Measurements from ENCODE around the gene CAPN15.
"Not testable (repeated sequence)": the region's sequence is repeated elsewhere in the genome, so short reads cannot be mapped to it uniquely, and the experiment has no call there.

Gene CAPN15

DNA sequence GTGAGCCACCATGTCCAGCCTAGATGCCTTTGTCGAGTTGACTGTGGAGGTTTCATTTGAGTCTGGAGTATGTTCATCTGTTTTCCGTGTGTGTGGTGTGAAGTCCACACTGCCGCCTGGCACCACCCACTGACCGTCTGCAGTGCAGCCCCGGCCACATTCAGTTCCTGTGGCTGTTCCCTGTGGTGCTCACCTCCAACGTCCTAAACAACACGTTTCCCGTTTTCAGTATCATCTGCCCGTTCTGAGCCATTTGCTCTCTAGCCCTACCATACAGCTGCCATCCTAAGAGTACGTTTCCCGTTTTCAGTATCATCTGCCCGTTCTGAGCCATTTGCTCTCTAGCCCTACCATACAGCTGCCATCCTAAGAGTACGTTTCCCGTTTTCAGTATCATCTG is 20.0 kb upstream of the CAPN15 start:
- not testable (repeated sequence) for DNase-seq (ENCODE audit: low read depth)

GRCh38 chr16:507996-508395 is 19.5 kb upstream of the CAPN15 start:
- DNase-seq (ENCODE audit: low read depth) = no peak

GRCh38 chr16:508884-509736 is 18.4 kb upstream of the CAPN15 start:
- no peak for DNase-seq (ENCODE audit: low read depth)

- DNase-seq (ENCODE audit: low read depth) = no peak
These were observed 17.3 kb upstream of the CAPN15 start for GRCh38 chr16:510066-510825.

DNA sequence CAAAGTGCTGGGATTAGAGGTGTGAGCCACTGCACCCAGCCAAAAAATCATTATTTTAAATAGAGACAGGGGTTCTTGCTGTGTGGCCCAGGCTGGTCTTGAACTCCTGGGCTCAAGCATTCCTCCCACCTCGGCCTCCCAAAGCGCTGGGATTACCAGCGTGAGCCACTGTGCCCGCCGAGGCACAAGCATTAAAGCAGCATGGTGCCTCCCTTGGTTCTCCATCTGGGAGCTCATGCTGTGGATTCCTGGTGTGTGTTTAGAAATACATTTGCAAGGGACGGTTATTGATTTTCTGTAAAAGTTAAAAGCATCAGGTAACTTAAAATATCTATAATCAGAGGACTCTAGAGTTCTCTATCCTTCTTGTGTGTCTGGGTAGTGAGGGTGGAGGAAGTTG is 14.7 kb upstream of the CAPN15 start:
- DNase-seq (ENCODE audit: low read depth) = no peak

DNA sequence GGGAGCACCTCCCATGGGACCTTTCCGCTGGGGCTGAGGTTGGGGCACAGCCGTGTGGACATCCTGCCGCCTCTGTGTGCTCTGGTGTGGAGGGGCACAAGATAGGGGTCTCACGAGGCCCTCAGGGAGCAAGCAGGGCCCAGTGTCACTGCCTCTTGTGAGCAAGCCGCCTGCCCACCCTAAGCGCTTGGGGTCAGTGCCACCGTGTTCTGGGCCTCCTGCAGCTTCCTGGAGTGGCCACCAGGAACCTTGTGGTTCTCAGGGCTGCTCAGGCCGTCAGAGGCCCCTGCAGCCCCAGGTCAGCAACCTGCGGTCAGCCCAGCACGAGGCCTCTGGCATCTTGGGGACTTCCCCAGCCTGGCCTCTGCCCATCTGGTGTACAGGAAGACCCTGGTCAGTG is 13.6 kb upstream of the CAPN15 start:
- DNase-seq (ENCODE audit: low read depth) = no peak

DNA sequence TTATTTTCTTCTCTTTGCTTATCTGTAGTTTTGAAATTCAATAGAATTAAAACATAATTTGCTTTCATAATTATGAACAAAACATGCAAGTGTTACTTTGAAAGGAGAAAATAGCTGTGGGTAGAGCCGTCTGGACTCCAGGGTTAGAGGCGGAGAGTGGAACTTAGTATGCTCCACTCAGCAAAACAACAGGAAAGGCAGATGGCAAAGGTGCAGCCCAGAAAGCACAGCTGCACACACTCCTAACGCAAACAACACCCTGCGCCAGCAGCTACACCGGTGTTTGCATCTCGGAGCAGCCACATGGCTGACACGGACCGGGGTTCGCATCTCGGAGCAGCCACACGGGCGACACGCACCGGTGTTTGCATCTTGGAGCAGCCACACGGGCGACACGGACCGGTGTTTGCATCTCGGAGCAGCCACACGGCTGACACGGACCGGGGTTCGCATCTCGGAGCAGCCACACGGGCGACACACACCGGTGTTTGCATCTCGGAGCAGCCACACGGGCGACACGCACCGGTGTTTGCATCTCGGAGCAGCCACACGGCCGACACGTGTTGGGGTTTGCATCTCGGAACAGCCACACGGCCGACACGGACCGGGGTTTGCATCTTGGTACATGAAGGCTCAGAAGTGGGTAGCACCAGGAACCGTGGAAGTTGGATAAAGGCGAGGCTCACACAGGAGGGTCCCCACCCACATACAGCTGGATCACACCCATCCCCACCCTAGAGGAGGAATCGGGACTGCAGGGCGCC is 12.2 kb upstream of the CAPN15 start:
- no peak for DNase-seq (ENCODE audit: low read depth)

GRCh38 chr16:515939-516226 is 11.6 kb upstream of the CAPN15 start:
- DNase-seq (ENCODE audit: low read depth) = no peak

- DNase-seq (ENCODE audit: low read depth) = no peak
These were observed 11.2 kb upstream of the CAPN15 start for GRCh38 chr16:516301-516700.

DNA sequence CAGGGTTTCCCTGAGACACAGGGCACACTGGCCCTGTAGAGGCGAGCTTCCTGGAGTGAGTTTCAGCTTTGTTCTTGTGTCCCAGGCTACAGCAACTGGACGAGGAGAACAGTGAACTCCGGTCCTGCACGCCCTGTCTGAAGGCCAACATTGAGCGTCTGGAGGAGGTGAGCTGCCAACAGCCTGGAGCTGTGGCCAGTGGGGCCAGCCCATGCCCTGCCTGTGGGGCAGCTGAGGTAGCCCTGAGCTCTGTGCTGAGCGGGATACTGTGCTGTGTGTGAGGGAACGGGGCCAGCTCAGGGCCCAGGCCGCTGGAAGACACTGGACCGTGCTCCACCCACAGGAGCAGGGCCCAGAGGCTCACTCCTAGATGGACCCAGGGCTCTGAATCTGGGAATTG is 8.7 kb upstream of the CAPN15 start:
- no peak for DNase-seq (ENCODE audit: low read depth)

DNA sequence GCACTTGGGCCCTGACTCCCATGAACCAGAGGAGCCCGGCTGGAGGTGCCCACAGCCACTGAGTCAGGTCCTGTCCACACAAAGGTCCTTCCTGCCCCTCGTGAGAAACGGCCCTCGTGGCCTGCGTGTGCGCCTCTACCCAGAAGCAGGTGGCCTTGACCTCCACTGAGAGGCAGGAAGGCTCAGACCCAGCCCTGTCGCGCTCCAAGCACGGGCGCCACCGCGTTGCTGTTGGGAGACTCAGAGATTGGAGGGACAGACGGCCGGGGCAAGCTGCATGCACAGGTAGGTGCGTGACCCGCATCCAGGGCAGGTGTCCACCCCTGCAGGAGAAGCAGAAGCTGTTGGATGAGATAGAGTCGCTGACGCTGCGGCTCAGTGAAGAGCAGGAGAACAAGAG is 8.1 kb upstream of the CAPN15 start:
- no peak for DNase-seq (ENCODE audit: low read depth)

GRCh38 chr16:519841-520687 is 7.4 kb upstream of the CAPN15 start:
- DNase-seq (ENCODE audit: low read depth) = no peak

- DNase-seq (ENCODE audit: low read depth) = no peak
These were observed 6.7 kb upstream of the CAPN15 start for GRCh38 chr16:520847-521246.

DNA sequence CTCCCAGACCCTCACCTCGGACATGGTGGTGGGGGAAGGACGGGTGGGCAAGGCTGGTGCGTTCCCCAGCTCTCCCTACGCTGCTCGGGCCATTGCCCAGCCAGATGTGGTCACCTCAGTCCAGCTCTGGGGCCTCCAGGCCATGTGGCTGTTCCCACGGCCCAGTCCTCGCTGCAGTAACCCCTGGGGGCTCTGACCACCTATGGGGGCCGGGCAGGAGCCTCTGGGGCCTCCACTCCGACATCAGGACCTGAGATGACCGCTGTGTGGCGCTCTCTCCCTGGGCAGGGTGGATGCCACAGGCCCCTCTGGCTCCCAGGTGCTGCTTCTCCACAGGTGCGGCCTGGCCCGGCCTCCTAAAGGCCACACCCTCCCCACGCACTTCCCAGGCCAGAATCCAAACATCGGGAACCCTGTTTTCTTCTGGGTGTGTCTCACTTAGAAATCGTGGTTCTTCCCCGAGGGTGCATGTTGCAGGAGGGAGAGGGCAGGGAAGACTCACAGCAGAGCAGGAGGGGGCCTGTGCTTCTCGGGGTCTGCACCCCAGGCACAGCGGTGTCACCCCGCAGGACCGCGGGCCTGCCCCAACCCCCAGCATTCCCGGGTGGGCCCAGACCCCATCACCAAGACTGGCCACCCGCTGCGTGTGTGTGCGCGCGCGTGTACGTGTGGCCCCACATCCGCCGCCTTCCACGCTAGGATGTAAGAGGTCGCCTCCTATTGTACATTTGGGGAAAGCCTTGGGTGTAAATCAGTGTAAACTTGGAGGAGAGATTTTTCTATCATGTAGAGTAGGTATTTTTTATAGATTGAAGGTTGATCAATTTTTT is 5.9 kb upstream of the CAPN15 start:
- no peak for DNase-seq (ENCODE audit: low read depth)

DNA sequence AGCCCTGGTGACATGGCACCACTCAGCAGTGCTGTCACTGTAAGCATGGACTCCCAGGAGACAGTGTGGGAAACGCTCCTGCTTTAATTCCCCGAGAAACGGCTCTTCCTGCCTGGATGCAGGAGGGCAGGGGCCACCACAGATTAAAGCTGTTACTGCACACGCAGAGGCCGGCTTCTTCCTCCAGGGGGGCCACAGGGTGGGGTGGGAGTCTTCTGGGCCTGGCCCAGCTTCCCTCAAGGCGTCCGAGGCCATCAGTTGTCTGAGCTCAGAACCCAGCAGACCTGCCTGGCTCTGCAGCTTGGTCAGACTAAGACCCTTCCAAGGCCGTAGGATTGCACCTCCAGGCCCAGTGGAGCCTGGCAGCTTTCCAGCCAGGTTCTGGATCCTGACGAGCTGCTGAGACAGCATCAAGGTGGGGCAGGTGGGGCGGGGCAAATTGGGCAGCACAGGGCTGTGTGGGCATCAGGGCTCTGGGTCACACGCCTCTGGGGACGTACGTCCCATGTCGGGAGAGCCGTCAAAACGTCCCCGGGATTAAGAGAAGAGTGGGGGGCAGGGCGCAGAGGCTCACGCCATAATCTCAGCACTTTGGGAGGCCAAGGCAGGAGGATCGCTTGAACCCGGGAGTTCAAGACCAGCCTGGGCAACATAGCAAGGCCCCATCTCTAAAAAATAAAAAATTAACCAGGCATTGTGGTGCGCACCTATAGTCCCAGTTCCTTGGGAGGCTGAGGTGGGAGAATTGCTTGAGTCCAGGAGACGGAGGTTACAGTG is 5.0 kb upstream of the CAPN15 start:
- DNase-seq (ENCODE audit: low read depth) = no peak

- no peak for DNase-seq (ENCODE audit: low read depth)
These were observed 4.3 kb upstream of the CAPN15 start for GRCh38 chr16:523097-523741.

- no peak for DNase-seq (ENCODE audit: low read depth)
These were observed 3.1 kb upstream of the CAPN15 start for GRCh38 chr16:524274-525040.

DNA sequence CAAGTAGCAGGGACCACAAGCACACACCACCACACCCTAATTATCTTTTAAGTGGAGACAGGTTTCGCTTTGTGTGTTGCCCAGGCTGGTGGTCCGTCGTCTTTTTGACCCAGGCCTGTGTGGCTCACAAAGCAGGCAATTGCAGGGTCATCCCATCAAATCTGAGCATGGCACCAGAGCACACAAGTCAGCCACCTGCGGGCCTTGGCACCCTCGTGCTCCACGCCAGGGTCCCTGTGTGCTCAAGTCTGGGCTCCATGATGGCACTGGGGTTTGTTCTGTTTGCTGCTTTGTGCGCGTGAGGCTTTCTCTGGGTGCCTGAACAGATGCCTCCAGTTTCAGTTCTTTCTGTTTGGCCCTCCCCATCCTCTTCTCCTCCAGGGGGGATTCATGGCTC is 2.4 kb upstream of the CAPN15 start:
- DNase-seq (ENCODE audit: low read depth) = no peak

All from stimulated activated CD8-positive, alpha-beta memory T cell treated with anti-CD3 and anti-CD28 coated beads, Interleukin-12 subunit alpha, Interleukin-12 subunit beta, amount 100 ng/mL, for 1 hour (primary cell).